HG02678 (cell line): ENCODE measurements around the gene CISD3.
"Not testable (repeated sequence)": the region's sequence is repeated elsewhere in the genome, so short reads cannot be mapped to it uniquely, and the experiment has no call there.

Experiments
- ATAC-seq: cut with Tn5 transposase; IDR thresholded peaks from one replicate; pipeline ENCODE4 v1.9.1; 2021; ENCODE audit warnings: mild to moderate bottlenecking, moderate library complexity; ENCODE audit not compliant: unreplicated experiment

CISD3 gene

GRCh38 chr17:38725066-38725465, 5.1 kb upstream of the CISD3 start:
- ATAC-seq: no peak

GRCh38 chr17:38726145-38726544, 4.0 kb upstream of the CISD3 start:
- ATAC-seq: not testable (repeated sequence)

GRCh38 chr17:38727736-38728135, 2.4 kb upstream of the CISD3 start:
- no peak for ATAC-seq

GRCh38 chr17:38728290-38728831, 1.8 kb upstream of the CISD3 start:
- no peak for ATAC-seq

- no peak for ATAC-seq
Measured at GRCh38 chr17:38729368-38729885, 714 bp upstream of the CISD3 start.

- no peak for ATAC-seq
Measured at GRCh38 chr17:38730526-38731379, 612 bp downstream of the CISD3 start.

- ATAC-seq: no peak
Measured at GRCh38 chr17:38731526-38732294, 1.6 kb downstream of the CISD3 start.

GRCh38 chr17:38732376-38733281, 2.5 kb downstream of the CISD3 start:
- ATAC-seq: no peak

- no peak for ATAC-seq
Measured at GRCh38 chr17:38733282-38733981, 3.3 kb downstream of the CISD3 start.

GRCh38 chr17:38733982-38734973, 4.1 kb downstream of the CISD3 start:
- no peak for ATAC-seq

- ATAC-seq: no peak
Measured at GRCh38 chr17:38735161-38735997, 5.2 kb downstream of the CISD3 start.

- ATAC-seq: no peak
Measured at GRCh38 chr17:38738007-38738662, 8.0 kb downstream of the CISD3 start.

GRCh38 chr17:38738686-38739085, 8.5 kb downstream of the CISD3 start:
- ATAC-seq: no peak

GRCh38 chr17:38739305-38739704, 9.2 kb downstream of the CISD3 start:
- no peak for ATAC-seq

- no peak for ATAC-seq
Measured at GRCh38 chr17:38740044-38740443, 9.9 kb downstream of the CISD3 start.

- ATAC-seq: no peak
Measured at GRCh38 chr17:38740806-38741205, 10.7 kb downstream of the CISD3 start.

- ATAC-seq: no peak
Measured at GRCh38 chr17:38741461-38741860, 11.3 kb downstream of the CISD3 start.
